GM19395 (cell line): ENCODE results near the gene MAMLD1.

Source experiments
- ATAC-seq: cut with Tn5 transposase; IDR thresholded peaks from one replicate; pipeline ENCODE4 v1.9.1; 2021; ENCODE audit warnings: mild to moderate bottlenecking, moderate library complexity; ENCODE audit not compliant: unreplicated experiment

MAMLD1 gene

GRCh38 chrX:150377005-150377404 is 13.9 kb downstream of the MAMLD1 start:
- no peak for ATAC-seq

- ATAC-seq, result no peak
Observed at GRCh38 chrX:150405006-150405405, 41.9 kb downstream of the MAMLD1 start.

GRCh38 chrX:150405576-150405975 is 42.5 kb downstream of the MAMLD1 start:
- ATAC-seq, result no peak

GRCh38 chrX:150406596-150406995 is 43.5 kb downstream of the MAMLD1 start:
- no peak for ATAC-seq

GRCh38 chrX:150408007-150408406 is 44.9 kb downstream of the MAMLD1 start:
- no peak for ATAC-seq

GRCh38 chrX:150408561-150408960 is 45.4 kb downstream of the MAMLD1 start:
- no peak for ATAC-seq

- ATAC-seq, result no peak
Observed at GRCh38 chrX:150409486-150409885, 46.4 kb downstream of the MAMLD1 start.

GRCh38 chrX:150409964-150410363 is 46.8 kb downstream of the MAMLD1 start:
- no peak for ATAC-seq

- ATAC-seq, result no peak
Observed at GRCh38 chrX:150410513-150410912, 47.4 kb downstream of the MAMLD1 start.

GRCh38 chrX:150411656-150412055 is 48.5 kb downstream of the MAMLD1 start:
- no peak for ATAC-seq

GRCh38 chrX:150414228-150414627 is 51.1 kb downstream of the MAMLD1 start:
- no peak for ATAC-seq

GRCh38 chrX:150416469-150416868 is 53.4 kb downstream of the MAMLD1 start:
- no peak for ATAC-seq

- no peak for ATAC-seq
Observed at GRCh38 chrX:150421816-150422215, 58.7 kb downstream of the MAMLD1 start.

GRCh38 chrX:150429594-150429993 is 66.5 kb downstream of the MAMLD1 start:
- ATAC-seq, result no peak

- no peak for ATAC-seq
Observed at GRCh38 chrX:150436195-150436594, 73.1 kb downstream of the MAMLD1 start.

GRCh38 chrX:150438165-150438564 is 75.0 kb downstream of the MAMLD1 start:
- no peak for ATAC-seq

- no peak for ATAC-seq
Observed at GRCh38 chrX:150446151-150446550, 83.0 kb downstream of the MAMLD1 start.

GRCh38 chrX:150446995-150447394 is 83.9 kb downstream of the MAMLD1 start:
- no peak for ATAC-seq

GRCh38 chrX:150449313-150449712 is 86.2 kb downstream of the MAMLD1 start:
- no peak for ATAC-seq

GRCh38 chrX:150450519-150451177 is 87.5 kb downstream of the MAMLD1 start:
- ATAC-seq, result no peak

- no peak for ATAC-seq
Observed at GRCh38 chrX:150451953-150452352, 88.8 kb downstream of the MAMLD1 start.

- no peak for ATAC-seq
Observed at GRCh38 chrX:150454083-150454482, 91.0 kb downstream of the MAMLD1 start.

GRCh38 chrX:150454508-150455214 is 91.5 kb downstream of the MAMLD1 start:
- ATAC-seq, result no peak
